SK-N-MC (cell line): Measurements from ENCODE around the gene EMD.
"Not testable (repeated sequence)": the region's sequence is repeated elsewhere in the genome, so short reads cannot be mapped to it uniquely, and the experiment has no call there.

Experiments used
- DNase-seq: peaks from one replicate; pipeline ENCODE4 v3.0.0-alpha.2; 2011; ENCODE audit warnings: low read depth, low spot score
- H3K27ac ChIP-seq: fragments of 200-600 bp; sonication (generic); 2 replicates; pipeline ENCODE4 v1.5.1; 2016; ENCODE audit warnings: mixed run types
- H3K36me3 ChIP-seq: fragments of 200-600 bp; sonication (generic); 2 replicates; pipeline ENCODE4 v1.6.1; 2017; ENCODE audit warnings: antibody characterized with exemption, low read length, mixed read lengths; ENCODE audit not compliant: insufficient read depth
- H3K4me3 ChIP-seq: fragments of 200-600 bp; sonication (generic); 2 replicates; pipeline ENCODE4 v1.5.1; 2016
- H3K9ac ChIP-seq: fragments of 200-600 bp; sonication (generic); 2 replicates; pipeline ENCODE4 v1.8.0; 2017; ENCODE audit warnings: mixed run types, mixed read lengths; ENCODE audit not compliant: insufficient read length
- H3K9me3 ChIP-seq: fragments of 200-600 bp; sonication (generic); 2 replicates; pipeline ENCODE4 v1.6.1; 2017; ENCODE audit warnings: low read depth, mild to moderate bottlenecking, antibody characterized with exemption, low read length, moderate library complexity, mixed read lengths
- EZH2 ChIP-seq: fragments of 200-600 bp; sonication (generic); IDR thresholded peaks from one replicate; pipeline ENCODE4 v1.6.1; 2017; ENCODE audit warnings: antibody characterized with exemption
- FOXP2 ChIP-seq: optimal IDR thresholded peaks from 2 replicates; pipeline ENCODE3; 2011; ENCODE audit warnings: mild to moderate bottlenecking, moderate library complexity; ENCODE audit not compliant: insufficient read depth; ENCODE audit errors: extremely low read length, control extremely low read depth
- POLR2AphosphoS5 ChIP-seq: IDR thresholded peaks from 2 replicates; pipeline ENCODE4 v1.6.1; 2012; ENCODE audit warnings: mild to moderate bottlenecking, low read depth, low read length, borderline replicate concordance

The EMD gene

DNA sequence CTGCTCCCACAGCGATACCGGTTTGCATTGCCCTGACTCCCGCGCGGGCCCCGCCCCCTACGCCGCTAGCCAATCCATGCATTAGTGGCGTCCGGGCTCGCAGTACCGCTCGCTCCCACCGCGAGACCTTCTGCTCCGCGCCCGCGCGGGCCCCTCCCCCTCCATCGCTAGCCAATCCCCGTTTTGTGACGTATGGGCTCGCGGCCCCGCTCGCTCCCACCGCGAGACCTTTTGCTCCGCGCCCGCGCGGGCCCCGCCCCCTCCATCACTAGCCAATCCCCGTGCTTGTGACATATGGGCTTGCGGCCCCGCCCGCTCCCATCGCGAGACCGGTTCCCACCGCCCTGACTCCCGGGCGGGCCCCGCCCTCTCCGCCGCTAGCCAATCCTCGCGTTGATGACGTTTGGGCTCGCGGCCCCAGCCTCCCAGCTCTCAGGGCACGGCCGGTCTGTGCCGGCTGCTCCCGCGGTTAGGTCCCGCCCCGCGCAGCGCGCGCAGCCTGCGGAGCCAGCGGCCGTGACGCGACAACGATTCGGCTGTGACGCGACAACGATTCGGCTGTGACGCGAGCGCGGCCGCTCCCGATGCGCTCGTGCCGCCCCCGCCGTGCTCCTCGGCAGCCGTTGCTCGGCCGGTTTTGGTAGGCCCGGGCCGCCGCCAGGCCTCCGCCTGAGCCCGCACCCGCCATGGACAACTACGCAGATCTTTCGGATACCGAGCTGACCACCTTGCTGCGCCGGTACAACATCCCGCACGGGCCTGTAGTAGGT, at the start of gene EMD:
Gene EMD, plus strand, starts transcription at position 497 of the 770 bp plus-strand sequence. Its CDS starts 190 bp downstream, at position 687.
- H3K27ac ChIP-seq: peak within 1 kb of the TSS; percentile 96
- peak within 1 kb of the TSS; percentile 82 for H3K4me3 ChIP-seq
- no peaks in the 10 kb centered on the region; the same call in 1 of the 2 replicates for H3K36me3 ChIP-seq
- H3K9me3 ChIP-seq: no peaks in the 10 kb centered on the region
- DNase-seq: peak; percentile 80
- TF ChIP-seq FOXP2 (no peak), POLR2AphosphoS5 (peak; percentile 66)
- H3K9ac ChIP-seq: peak within 1 kb of the TSS; percentile 97

DNA sequence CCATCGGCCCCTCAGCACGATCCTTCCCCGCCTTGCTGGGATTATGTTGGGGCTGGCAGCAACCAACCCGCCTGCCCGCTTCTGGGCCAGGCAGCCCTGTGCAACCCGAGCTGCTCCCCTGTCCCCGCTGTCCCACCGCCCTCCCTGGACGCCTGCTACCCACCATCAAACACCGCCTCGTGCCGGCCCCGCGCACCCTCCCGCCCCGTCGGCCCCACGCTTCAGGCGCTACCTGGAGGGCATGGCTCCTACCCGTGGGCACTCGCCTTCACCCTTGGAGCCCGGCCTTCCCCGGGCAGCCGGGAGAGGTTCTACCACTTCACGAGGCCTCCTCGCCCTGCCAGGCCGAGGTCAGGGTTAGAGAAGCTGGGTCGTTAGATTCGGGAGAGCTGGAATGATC, 46.5 kb upstream of the EMD start:
- H3K9me3 ChIP-seq: no peaks in the 10 kb centered on the region
- no peaks in the 10 kb centered on the region for H3K36me3 ChIP-seq
- H3K27ac ChIP-seq: no peak overlapping the region
- TF ChIP-seq FOXP2 (no peak), EZH2 (no peak), POLR2AphosphoS5 (no peak)
- DNase-seq: no peak
- no peak overlapping the region for H3K9ac ChIP-seq
- no peak overlapping the region for H3K4me3 ChIP-seq

DNA sequence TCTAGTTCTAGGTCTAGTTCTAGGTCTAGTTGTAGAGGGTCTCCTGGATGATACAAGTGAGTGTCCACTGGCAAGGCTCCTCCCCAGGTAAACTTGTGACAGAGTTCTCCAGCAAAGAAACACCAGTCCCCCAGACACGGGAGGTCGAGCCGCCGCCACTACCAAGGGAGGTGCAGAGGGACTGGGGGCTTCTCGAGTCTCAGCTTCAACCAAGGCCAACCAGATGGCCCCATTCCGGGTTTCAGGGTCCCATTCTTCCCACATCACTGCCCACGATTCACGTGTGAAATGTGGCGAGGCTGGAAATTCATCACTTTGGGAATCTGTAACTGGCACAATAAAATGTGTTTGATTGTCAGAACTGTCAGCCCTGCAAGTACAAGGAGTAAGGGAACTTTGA, 46.0 kb upstream of the EMD start:
- Histone ChIP-seq H3K9ac (no peak overlapping the region), H3K4me3 (no peak overlapping the region), H3K36me3 (no peaks in the 10 kb centered on the region), H3K27ac (no peak overlapping the region), H3K9me3 (no peaks in the 10 kb centered on the region)
- no peak for DNase-seq
- TF ChIP-seq EZH2 (no peak), FOXP2 (no peak), POLR2AphosphoS5 (no peak)

DNA sequence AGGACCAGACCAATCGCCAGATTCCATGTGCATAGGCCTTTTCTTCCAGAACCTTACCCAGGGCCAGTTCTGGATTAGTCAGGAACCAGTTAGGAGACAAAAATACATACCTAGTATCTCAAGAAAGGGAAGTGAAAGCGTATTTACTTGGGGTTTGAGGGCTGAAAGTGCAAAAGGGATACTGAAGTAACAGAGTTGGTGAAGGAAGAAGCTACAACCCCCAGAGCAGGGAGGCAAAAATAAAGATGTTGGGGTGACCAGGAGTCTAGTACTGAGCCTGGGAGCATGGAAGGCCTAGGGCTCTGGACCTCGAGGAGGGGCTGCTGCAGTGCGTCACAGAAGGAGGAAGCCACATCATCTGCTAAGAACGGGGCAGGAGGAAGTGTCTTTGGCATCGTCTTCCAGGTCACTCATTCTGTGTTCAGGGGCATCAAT, 45.2 kb upstream of the EMD start:
- Histone ChIP-seq H3K9ac (no peak overlapping the region), H3K9me3 (no peaks in the 10 kb centered on the region), H3K4me3 (no peak overlapping the region), H3K36me3 (no peaks in the 10 kb centered on the region), H3K27ac (no peak overlapping the region)
- TF ChIP-seq FOXP2 (no peak), POLR2AphosphoS5 (no peak), EZH2 (no peak)
- no peak for DNase-seq

DNA sequence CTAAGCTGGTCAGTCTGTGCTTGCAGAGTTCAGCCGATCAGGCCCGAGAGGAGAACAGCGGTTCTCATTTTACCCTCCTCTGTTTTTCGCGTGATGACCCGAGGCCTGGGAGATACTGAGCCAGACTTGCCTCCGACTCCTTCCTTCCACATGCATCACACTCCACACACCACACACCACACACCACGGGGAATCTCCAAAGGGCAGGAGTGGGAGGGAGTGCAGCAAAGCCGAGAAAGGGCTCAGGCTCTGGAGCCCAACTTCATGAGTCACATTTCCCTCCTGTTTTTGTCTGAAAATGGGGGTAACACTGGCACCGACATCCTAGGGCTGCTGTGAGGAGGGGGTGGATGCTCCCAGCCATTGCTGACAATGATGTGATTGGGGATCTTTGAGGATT, 44.6 kb upstream of the EMD start:
- Histone ChIP-seq H3K4me3 (no peak overlapping the region), H3K27ac (no peak overlapping the region), H3K9ac (no peak overlapping the region), H3K36me3 (no peaks in the 10 kb centered on the region), H3K9me3 (no peaks in the 10 kb centered on the region)
- TF ChIP-seq POLR2AphosphoS5 (no peak), EZH2 (no peak), FOXP2 (no peak)
- no peak for DNase-seq

DNA sequence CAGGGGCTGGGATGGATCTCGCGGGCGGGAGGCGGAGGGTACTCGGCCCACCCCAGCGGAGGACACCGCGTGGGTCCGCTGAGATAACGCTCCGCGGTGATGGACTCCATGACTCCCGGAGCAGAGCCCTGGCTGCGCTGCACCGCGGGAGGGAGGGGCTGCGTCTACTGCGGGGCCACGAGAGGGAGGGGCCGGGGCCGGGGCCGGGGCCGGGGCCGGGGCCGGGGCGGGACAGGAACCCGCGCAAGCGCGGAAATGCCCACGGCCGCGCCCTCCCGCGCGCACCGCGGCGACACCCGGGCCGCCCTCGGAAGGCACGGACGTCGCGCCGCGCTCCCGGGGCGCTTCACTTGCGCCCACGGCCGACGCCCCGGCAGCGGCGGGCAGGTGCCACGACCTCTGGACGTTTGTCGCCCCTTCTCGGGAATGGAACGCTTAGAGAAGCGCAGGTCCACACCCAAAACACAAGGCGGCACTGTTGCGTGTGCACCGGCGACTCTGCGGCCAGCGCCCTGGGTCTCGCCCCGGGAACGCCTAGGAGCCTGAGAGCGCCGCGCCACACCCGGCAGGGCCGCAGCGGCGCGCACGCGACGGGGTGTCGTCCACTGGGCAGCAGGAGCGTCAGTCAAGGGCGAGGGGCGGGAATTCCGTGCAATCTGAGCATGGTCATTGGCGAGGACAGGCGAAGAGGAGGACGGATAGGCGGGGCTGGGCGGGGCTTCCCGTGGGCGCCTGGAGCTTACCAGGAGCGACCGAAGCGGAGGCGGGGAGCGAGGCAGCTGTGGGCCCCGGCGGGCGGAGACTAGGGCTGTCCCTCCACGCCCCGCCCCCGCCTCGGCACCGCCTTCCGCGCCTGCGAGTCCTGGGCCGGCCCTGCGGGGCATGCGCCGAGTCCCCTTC, 37.4 kb upstream of the EMD start:
- DNase-seq, H3K36me3 ChIP-seq, H3K27ac ChIP-seq, H3K9ac ChIP-seq, H3K9me3 ChIP-seq, H3K4me3 ChIP-seq: not testable (repeated sequence)

DNA sequence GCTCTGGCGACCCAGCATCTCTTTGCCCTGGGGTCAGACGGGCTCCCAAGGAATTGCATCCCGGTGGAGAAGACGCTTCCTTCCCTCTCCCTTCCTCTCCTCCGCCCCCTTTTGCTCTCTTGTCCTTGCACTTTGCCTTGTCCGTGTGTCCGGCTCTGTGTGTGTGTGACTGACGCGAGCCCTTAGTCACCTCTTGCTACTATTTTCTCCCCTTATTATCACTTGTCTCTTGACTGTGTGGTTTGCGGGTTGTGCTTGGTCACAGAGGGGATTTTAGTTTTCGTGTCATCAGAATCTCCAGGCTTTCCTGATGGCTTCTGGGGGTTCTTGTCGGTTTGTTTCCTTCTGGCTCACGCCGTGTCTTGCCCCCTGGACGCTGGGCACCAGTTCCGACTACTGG, 36.0 kb upstream of the EMD start:
- not testable (repeated sequence) for H3K9me3 ChIP-seq, H3K27ac ChIP-seq, H3K36me3 ChIP-seq, DNase-seq, H3K9ac ChIP-seq, H3K4me3 ChIP-seq

DNA sequence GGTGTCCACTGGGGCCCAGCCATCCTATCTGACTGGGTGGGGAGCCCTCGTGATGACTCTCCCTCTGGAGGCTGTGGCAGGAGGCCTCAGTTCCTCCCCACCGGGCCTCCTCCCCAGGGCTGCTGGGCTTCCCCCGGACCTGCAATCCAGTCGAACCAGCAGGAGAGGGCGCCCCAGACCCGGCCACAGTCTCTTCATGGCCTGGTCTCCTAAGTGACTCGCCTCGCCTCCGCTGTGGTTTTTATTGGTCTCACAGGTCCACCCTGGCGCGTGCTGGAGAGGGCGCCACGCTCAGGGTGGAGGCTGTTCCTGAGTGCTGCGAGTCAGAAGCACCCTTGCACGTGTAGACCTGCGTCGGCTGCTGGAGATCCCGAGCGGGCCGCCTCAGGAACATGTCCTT, 35.5 kb upstream of the EMD start:
- H3K27ac ChIP-seq, H3K9ac ChIP-seq, H3K4me3 ChIP-seq, H3K9me3 ChIP-seq, DNase-seq, H3K36me3 ChIP-seq: not testable (repeated sequence)

DNA sequence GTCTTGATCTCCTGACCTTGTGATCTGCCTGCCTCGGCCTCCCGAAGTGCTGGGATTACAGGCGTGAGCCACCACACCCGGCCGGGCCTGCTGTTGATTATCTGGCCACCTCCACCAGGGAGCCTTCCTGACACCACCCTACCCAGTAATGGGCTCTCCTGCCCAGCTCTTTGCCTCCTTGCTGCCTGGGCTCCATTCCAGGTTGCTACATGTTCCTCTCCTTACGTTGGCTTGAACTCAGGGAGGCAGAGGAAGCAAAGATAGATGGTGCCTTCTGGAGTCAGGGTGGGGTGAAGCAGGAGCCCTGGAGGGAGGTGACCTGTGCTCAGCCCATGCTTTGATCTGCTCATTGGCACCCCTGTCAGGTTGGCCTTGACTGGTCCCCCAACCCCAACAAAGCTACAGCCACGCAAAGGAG, 31.0 kb upstream of the EMD start:
- TF ChIP-seq EZH2 (no peak), FOXP2 (no peak), POLR2AphosphoS5 (peak; percentile 25; the same call in 1 of the 2 replicates)
- H3K36me3 ChIP-seq: peaks cover 38% of the 10 kb centered on the region; the same call in 1 of the 2 replicates
- H3K4me3 ChIP-seq: no peak overlapping the region
- no peak overlapping the region for H3K9ac ChIP-seq
- DNase-seq: no peak
- no peak overlapping the region for H3K27ac ChIP-seq
- H3K9me3 ChIP-seq: no peaks in the 10 kb centered on the region
